IPS DF 6.9 (cell line): ENCODE data around the gene RNASE9.
"Not testable (repeated sequence)": the region's sequence is repeated elsewhere in the genome, so short reads cannot be mapped to it uniquely, and the experiment has no call there.

ENCODE experiments used
- DNase-seq: peaks from one replicate; pipeline ENCODE4 v3.0.0-alpha.2; 2013; ENCODE audit warnings: low read depth, low spot score
- H3K27ac ChIP-seq: one replicate; pipeline ENCODE4 v1.5.1; 2013; ENCODE audit warnings: low read length, control low read depth
- H3K27me3 ChIP-seq: 2 replicates; pipeline ENCODE4 v1.6.1; 2013; ENCODE audit warnings: mild to moderate bottlenecking, low read length; ENCODE audit not compliant: control insufficient read depth, insufficient read depth
- H3K36me3 ChIP-seq: 2 replicates; pipeline ENCODE4 v1.6.1; 2013; ENCODE audit warnings: low read length; ENCODE audit not compliant: control insufficient read depth, insufficient read depth
- H3K4me1 ChIP-seq: 2 replicates; pipeline ENCODE4 v1.6.1; 2013; ENCODE audit warnings: low read length; ENCODE audit not compliant: control insufficient read depth, insufficient read depth
- H3K4me3 ChIP-seq: 2 replicates; pipeline ENCODE4 v1.5.1; 2013; ENCODE audit warnings: mild to moderate bottlenecking, low read length
- H3K9me3 ChIP-seq: 2 replicates; pipeline ENCODE4 v1.6.1; 2013; ENCODE audit warnings: low read length, inconsistent platforms; ENCODE audit not compliant: control insufficient read depth, insufficient read depth
- WGBS: extraction: QIAGEN DNeasy Blood & Tissue Kit; methylation state at CpG from one replicate; pipeline ENCODE4 v1.1.7; 2013; ENCODE audit warnings: mixed read lengths, missing lambda C conversion rate; ENCODE audit not compliant: insufficient read length, insufficient coverage; 5-methylcytosine and 5-hydroxymethylcytosine counted together

The RNASE9 gene

DNA sequence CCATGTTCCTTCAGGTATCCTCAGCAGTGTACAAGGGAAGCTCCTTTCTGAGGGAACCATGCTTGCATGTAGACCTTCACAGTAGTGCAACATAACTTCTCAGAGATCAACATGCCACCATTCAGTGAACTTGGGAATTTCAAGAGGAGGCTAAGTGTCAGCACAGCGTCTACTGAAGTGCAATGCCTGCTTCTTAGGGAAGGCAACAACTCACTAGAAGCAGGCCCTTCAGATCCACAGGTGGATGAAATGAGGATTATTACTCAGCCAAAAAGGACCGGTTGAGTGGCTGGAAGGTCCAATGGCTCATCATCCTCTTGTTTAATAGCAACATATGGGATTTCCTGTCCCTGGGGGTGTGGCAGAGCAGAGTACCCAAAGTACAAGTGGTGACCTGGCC lies 36.8 kb downstream of the RNASE9 start:
- no peaks in the 10 kb centered on the region for H3K36me3 ChIP-seq
- H3K4me1 ChIP-seq = peaks cover 2% of the 10 kb centered on the region; the same call in 1 of the 2 replicates
- no CpG with 5 or more reads among the region's 2 CpGs for WGBS

DNA sequence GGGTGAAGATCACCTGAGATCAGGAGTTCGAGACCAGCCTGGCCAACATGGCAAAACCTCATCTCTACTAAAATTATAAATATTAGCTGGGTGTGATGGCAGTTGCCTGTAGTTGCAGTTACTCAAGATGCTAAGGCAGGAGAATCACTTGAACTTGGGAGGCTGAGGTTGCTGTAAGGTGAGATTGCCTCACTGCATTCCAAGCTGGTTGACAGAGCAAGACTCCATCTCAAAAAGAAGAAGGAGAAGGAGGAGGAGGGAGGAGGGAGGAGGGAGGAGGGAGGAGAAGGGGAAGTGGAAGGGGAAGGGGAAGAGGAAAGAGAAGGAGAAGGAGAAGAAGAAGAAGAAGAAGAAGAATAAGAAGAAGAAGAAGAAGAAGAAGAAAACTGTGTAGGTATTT lies 38.5 kb downstream of the RNASE9 start:
- no CpG with 5 or more reads among the region's 1 CpG for WGBS
- H3K4me3 ChIP-seq = no peak overlapping the region
- H3K36me3 ChIP-seq = no peaks in the 10 kb centered on the region
- peaks cover 2% of the 10 kb centered on the region; the same call in 1 of the 2 replicates for H3K4me1 ChIP-seq
- no peak overlapping the region for H3K27ac ChIP-seq
- no peak for DNase-seq
- no peaks in the 10 kb centered on the region for H3K27me3 ChIP-seq
- no peaks in the 10 kb centered on the region for H3K9me3 ChIP-seq

More for the DNA sequence above, 36.8 kb downstream of the RNASE9 start:
- H3K4me3 ChIP-seq = no peak overlapping the region
- no peak for DNase-seq
- no peaks in the 10 kb centered on the region for H3K9me3 ChIP-seq
- no peaks in the 10 kb centered on the region for H3K27me3 ChIP-seq
- H3K27ac ChIP-seq = no peak overlapping the region

DNA sequence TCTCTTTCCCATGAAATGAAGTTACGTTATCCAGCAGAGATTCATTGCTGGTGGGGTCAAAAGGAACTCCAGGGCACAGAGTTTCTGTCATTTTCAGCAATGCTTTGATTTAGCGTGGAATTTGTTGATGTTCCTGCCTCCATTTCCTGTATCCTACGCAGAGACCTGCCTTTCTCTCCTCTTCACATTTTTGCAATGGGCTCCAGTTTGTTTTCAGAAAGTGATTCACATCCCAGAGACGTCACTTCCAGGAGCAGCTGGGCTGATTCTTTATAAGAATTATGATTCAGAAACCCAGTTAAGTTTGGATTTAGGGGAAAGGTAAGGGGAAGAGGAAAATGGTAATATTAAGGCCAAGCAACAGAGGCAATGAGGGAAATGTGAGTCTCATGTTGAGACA lies 43.9 kb downstream of the RNASE9 start:
- Histone ChIP-seq H3K36me3 (no peaks in the 10 kb centered on the region), H3K27ac (no peak overlapping the region), H3K4me3 (no peak overlapping the region), H3K27me3 (no peaks in the 10 kb centered on the region), H3K9me3 (no peaks in the 10 kb centered on the region), H3K4me1 (no peaks in the 10 kb centered on the region)
- no CpG with 5 or more reads among the region's 4 CpGs for WGBS
- no peak for DNase-seq

- 100% methylated on average over 2 of the region's 4 CpGs for WGBS
- no peak for DNase-seq
- no peak overlapping the region for H3K27ac ChIP-seq
Measured at GRCh38 chr14:20515846-20516245, 45.0 kb downstream of the RNASE9 start.

DNA sequence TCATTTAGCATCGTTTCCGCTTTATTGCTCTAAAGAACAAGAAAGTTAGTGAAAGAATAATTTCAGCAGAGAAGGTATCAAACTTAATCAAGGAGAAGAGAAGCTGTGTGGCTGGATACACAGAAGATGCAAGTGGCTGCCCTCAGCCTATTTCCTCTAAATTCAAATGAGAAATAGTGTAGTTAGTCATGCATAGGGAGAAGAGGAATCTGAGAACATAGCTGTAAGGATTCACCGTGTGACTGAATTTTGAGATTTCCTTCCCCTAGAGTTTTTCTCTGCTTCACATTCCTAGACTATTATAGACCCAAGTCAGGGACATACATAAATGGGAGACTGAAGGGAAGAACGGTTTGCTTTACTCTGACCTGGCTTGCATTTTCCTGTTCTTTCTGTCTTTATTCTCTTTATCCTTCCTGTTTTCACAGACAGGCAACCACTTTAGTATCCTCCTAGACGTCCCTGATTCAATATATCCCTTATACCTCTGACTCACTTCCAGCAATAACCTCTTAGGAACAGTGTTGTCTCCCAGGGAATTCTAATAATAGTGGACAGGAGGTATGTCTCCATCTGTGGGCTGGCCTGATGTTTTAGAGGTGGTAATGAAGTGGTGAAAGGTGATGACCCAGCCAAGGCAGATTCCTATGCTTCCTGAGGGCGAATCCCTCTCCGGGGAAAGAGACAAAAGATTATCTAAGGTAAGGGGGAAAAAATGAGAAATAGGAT lies 48.5 kb downstream of the RNASE9 start:
- DNase-seq = no peak
- Histone ChIP-seq H3K27ac (no peak overlapping the region), H3K4me1 (no peaks in the 10 kb centered on the region), H3K4me3 (no peak overlapping the region), H3K27me3 (no peaks in the 10 kb centered on the region), H3K36me3 (no peaks in the 10 kb centered on the region), H3K9me3 (no peaks in the 10 kb centered on the region)
- WGBS = no CpG with 5 or more reads among the region's 7 CpGs

More at GRCh38 chr14:20515846-20516245, 45.0 kb downstream of the RNASE9 start:
- Histone ChIP-seq H3K36me3 (no peaks in the 10 kb centered on the region), H3K9me3 (no peaks in the 10 kb centered on the region), H3K4me3 (no peak overlapping the region), H3K4me1 (no peaks in the 10 kb centered on the region), H3K27me3 (no peaks in the 10 kb centered on the region)

DNA sequence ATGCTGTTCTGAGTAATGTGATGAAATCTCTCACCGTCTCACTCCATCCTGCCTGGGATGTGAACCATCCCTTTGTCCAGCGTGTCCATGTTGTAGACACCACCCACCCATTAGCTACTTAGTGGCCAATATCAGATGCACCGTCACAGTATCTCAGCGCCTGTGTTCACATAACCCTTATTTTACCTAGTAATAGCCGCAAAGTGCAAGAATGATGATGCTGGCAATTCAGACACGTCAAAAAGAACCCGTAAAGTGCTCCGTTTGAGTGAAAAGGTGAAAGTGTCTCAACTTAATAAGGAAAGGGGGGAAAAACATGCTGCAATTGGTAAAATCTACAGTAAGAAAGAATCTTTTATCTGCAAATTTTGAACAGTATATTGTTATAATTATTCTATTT lies 52.5 kb downstream of the RNASE9 start:
- no CpG with 5 or more reads among the region's 8 CpGs for WGBS
- H3K27me3 ChIP-seq = no peaks in the 10 kb centered on the region
- DNase-seq = no peak
- H3K27ac ChIP-seq = no peak overlapping the region
- no peaks in the 10 kb centered on the region for H3K9me3 ChIP-seq
- H3K4me3 ChIP-seq = no peak overlapping the region
- H3K4me1 ChIP-seq = no peaks in the 10 kb centered on the region
- no peaks in the 10 kb centered on the region for H3K36me3 ChIP-seq

DNA sequence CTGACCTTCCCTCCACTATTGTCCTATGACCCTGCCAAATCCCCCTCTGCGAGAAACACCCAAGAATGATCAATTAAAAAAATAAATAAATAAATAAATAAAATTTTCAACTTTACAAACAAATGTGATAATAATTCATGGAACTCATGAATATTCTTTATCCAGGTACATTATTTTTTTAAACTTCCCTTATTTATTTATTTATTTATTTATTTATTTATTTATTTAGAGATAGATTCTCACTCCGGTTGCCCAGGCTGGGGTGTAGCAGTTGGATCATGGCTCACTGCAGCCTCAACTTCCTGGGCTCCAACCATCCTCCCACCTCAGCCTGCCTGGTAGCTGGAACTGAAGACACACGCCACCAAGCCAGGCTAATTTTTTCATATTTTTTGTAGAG lies 53.3 kb downstream of the RNASE9 start:
- not testable (repeated sequence) for H3K9me3 ChIP-seq, H3K4me1 ChIP-seq, H3K4me3 ChIP-seq, H3K27ac ChIP-seq, H3K27me3 ChIP-seq, H3K36me3 ChIP-seq, DNase-seq
- WGBS = no CpG with 5 or more reads among the region's 3 CpGs

DNA sequence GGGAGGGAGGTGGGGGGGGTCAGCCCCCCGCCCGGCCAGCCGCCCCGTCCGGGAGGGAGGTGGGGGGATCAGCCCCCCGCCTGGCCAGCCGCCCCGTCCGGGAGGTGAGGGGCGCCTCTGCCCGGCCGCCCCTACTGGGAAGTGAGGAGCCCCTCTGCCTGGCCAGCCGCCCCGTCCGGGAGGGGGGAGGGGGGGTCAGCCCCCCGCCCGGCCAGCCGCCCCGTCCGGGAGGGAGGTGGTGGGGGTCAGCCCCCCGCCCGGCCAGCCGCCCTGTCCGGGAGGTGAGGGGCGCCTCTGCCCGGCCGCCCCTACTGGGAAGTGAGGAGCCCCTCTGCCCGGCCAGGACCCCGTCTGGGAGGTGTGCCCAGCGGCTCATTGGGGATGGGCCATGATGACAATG lies 54.1 kb downstream of the RNASE9 start:
- H3K36me3 ChIP-seq, H3K27ac ChIP-seq, H3K9me3 ChIP-seq, DNase-seq, H3K4me3 ChIP-seq, H3K4me1 ChIP-seq, H3K27me3 ChIP-seq: not testable (repeated sequence)
- no CpG with 5 or more reads among the region's 30 CpGs for WGBS

GRCh38 chr14:20506276-20506675 lies 54.6 kb downstream of the RNASE9 start:
- H3K27ac ChIP-seq, H3K4me1 ChIP-seq, H3K4me3 ChIP-seq, DNase-seq, H3K36me3 ChIP-seq, H3K9me3 ChIP-seq, H3K27me3 ChIP-seq: not testable (repeated sequence)
- no CpG with 5 or more reads among the region's 30 CpGs for WGBS
